HepG2 (cell line): ENCODE data around the gene TIMP3. TPM values are rescaled to one million over a fixed set of nuclear protein-coding genes. Genes with fewer than 3 reads are reported as not detected.

Experiments used
- ATAC-seq: fragments of 200-7000 bp; cut with Tn5 transposase; 3 replicates; pipeline ENCODE4 v1.9.1; 2020; ENCODE audit warnings: mild to moderate bottlenecking, moderate library complexity
- BruUV-seq: library from RNA; stranded (reverse); fragments of 400-500 nt; replicated peaks from 2 replicates; lab custom pipeline; 2021; lab: Mats Ljungman, UMichigan
- CTCF ChIA-PET: fragments of 300-600 bp; formaldehyde crosslinking; extraction: SDS; loops from one replicate; lab custom pipeline; 2021; ENCODE audit warnings: low total read pairs, inconsistent platforms, low intra/inter-chr PET ratio; lab: Yijun Ruan, JAX
- POLR2A ChIA-PET: fragments of 350-600 bp; sonication (Branson Sonifier 250); formaldehyde crosslinking; loops from one replicate; lab custom pipeline; 2020; ENCODE audit warnings: antibody characterized with exemption, inconsistent platforms; lab: Yijun Ruan, JAX
- DNase-seq: peaks from one replicate; pipeline ENCODE4 v3.0.0-alpha.2; 2015; ENCODE audit warnings: low spot score
- FAIRE-seq: peaks from 3 replicates; lab custom pipeline; 2011; peaks lifted over from hg19 to GRCh38; lab: Jason Lieb, UNC
- H2AFZ ChIP-seq: one replicate; pipeline ENCODE4 v1.6.1; 2011; ENCODE audit warnings: low read length, inconsistent platforms
- H3K27ac ChIP-seq: fragments of 300-600 bp; 3 replicates; pipeline ENCODE4 v1.8.0; 2011; ENCODE audit warnings: mixed run types, mild to moderate bottlenecking, mixed read lengths, low read length, inconsistent platforms; ENCODE audit not compliant: insufficient read depth; ENCODE audit errors: extremely low read length
- H3K27me3 ChIP-seq, 2 experiments: fragments of 200-600 bp in 1 of 2; 2 replicates in 1 of 2; 3 replicates in 1 of 2; pipeline versions ENCODE4 v1.6.0 to v1.8.0; 2011; ENCODE audit warnings: low read length in 2 of 2, mild to moderate bottlenecking in 2 of 2, moderate library complexity in 2 of 2, inconsistent platforms in 1 of 2; ENCODE audit not compliant: insufficient read depth in 2 of 2, control insufficient read depth in 1 of 2
- H3K36me3 ChIP-seq, 2 experiments: fragments of 200-600 bp in 1 of 2; replicated peaks in 1 of 2; 2 replicates in 1 of 2; 3 replicates in 1 of 2; pipeline versions ENCODE4 v1.5.1 to v1.8.0; 2011; ENCODE audit warnings: low read length in 2 of 2, inconsistent platforms in 1 of 2; ENCODE audit not compliant: insufficient read depth in 2 of 2, control insufficient read depth in 1 of 2
- H3K4me1 ChIP-seq: 2 replicates; pipeline ENCODE4 v1.5.1; 2012; ENCODE audit warnings: low read length, inconsistent platforms; ENCODE audit not compliant: insufficient read depth
- H3K4me2 ChIP-seq: 2 replicates; pipeline ENCODE4 v1.6.0; 2011; ENCODE audit warnings: low read depth, low read length, inconsistent platforms
- H3K4me3 ChIP-seq, 3 experiments: fragments of 200-600 bp in 1 of 3; sonication (generic), shearing (Covaris generic) in 1 of 3; replicated peaks in 1 of 3; 2 replicates each; pipeline ENCODE4 v1.5.1; 2011 to 2016; ENCODE audit warnings: low read length in 3 of 3, inconsistent platforms in 2 of 3, low read depth in 2 of 3, mild to moderate bottlenecking in 2 of 3, control low read depth in 1 of 3, mixed read lengths in 1 of 3; ENCODE audit not compliant: insufficient read depth in 1 of 3
- H3K79me2 ChIP-seq: one replicate; pipeline ENCODE4 v1.6.1; 2011; ENCODE audit warnings: low read length, inconsistent platforms; ENCODE audit not compliant: insufficient read depth
- H3K9ac ChIP-seq: 2 replicates; pipeline ENCODE4 v1.6.0; 2011; ENCODE audit warnings: mild to moderate bottlenecking, low read depth, low read length, inconsistent platforms; ENCODE audit not compliant: insufficient read depth
- H3K9me3 ChIP-seq: 2 replicates; pipeline ENCODE4 v1.5.1; 2012; ENCODE audit warnings: mild to moderate bottlenecking, low read length
- H4K20me1 ChIP-seq: 2 replicates; pipeline ENCODE4 v1.6.0; 2011; ENCODE audit warnings: inconsistent platforms, mild to moderate bottlenecking, low read length, moderate library complexity; ENCODE audit not compliant: insufficient read depth
- MED1 ChIP-seq: sonication (generic); formaldehyde crosslinking; IDR thresholded peaks from 2 replicates; pipeline ENCODE4 v1.4.0; 2020; ENCODE audit warnings: missing genetic modification reagents
- NR1H2 ChIP-seq: sonication (generic); formaldehyde crosslinking; IDR thresholded peaks from 2 replicates; pipeline ENCODE4 v1.8.1; 2022; ENCODE audit warnings: low read depth, missing genetic modification reagents, borderline replicate concordance
- ZNF577 ChIP-seq: sonication (generic); formaldehyde crosslinking; IDR thresholded peaks from 2 replicates; pipeline ENCODE4 v1.4.0; 2020; ENCODE audit warnings: mild to moderate bottlenecking, low read depth, missing genetic modification reagents, borderline replicate concordance
- WGBS: methylation state at CpG from one replicate; pipeline ENCODE4 v1.1.6; 2017; ENCODE audit warnings: low lambda C conversion rate; 5-methylcytosine and 5-hydroxymethylcytosine counted together
- in situ Hi-C: cut with HindIII; loops from 2 replicates; pipeline ENCODE4 v1.10.0; 2017; ENCODE audit warnings: low pct_unique_long_range_greater_than_20kb; ENCODE audit not compliant: extremely low pct_ligation_motif_present
- intact Hi-C: fragments of 100-400 bp; cut with micrococcal nuclease; formaldehyde crosslinking; loops from one replicate; pipeline ENCODE4 v1.10.0; 2022; ENCODE audit not compliant: unreplicated experiment
- polyA plus RNA-seq, 8 experiments: library from polyadenylated mRNA; depleted of rRNA in 3 of 8; stranded (reverse) in 7 of 8; unstranded in 1 of 8; fragments of >200 nt; fragmentation: Illumina TruSeq in 4 of 8; extraction: Trizol in 4 of 8; gene quantifications; 2 replicates each; pipeline versions ENCODE4 v1.2.1 to v1.2.3, GENCODE V29; 2011 to 2016; ENCODE audit warnings: low read depth in 4 of 8, missing spikeins in 1 of 8, mixed read lengths in 1 of 8; ENCODE audit not compliant: insufficient read depth in 1 of 8
- total RNA-seq, 5 experiments: library from RNA; depleted of rRNA; stranded (reverse); fragments of >200 nt; fragmentation: Illumina TruSeq; extraction: Trizol; gene quantifications; 2 replicates each; pipeline ENCODE4 v1.2.3, GENCODE V29; 2016; ENCODE audit warnings: low read depth in 1 of 5
- TF ChIP-seq, protein P1 (sequence below): sonication (generic); formaldehyde crosslinking; IDR thresholded peaks from 2 replicates; pipeline ENCODE4 v1.9.0; 2021; ENCODE audit warnings: missing genetic modification reagents, mild to moderate bottlenecking, borderline replicate concordance

TIMP3 gene
- total and polyA plus RNA-seq, 2 of the 13 experiments (the other 11 are each of a cell fraction or from before 2014, with no cell fraction given): 57.3 to 86.6 TPM

GRCh38 chr22:32765132-32765618, 36.3 kb upstream of the TIMP3 start (continued):
- TF ChIP-seq, protein P1, sequence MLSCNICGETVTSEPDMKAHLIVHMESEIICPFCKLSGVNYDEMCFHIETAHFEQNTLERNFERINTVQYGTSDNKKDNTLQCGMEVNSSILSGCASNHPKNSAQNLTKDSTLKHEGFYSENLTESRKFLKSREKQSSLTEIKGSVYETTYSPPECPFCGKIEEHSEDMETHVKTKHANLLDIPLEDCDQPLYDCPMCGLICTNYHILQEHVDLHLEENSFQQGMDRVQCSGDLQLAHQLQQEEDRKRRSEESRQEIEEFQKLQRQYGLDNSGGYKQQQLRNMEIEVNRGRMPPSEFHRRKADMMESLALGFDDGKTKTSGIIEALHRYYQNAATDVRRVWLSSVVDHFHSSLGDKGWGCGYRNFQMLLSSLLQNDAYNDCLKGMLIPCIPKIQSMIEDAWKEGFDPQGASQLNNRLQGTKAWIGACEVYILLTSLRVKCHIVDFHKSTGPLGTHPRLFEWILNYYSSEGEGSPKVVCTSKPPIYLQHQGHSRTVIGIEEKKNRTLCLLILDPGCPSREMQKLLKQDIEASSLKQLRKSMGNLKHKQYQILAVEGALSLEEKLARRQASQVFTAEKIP: no peak
- TF ChIP-seq NR1H2 (CRISPR knock-in tag) (no peak), MED1 (CRISPR knock-in tag) (no peak)

GRCh38 chr22:32771756-32772155, 29.7 kb upstream of the TIMP3 start:
- Histone ChIP-seq H3K27me3 (no peaks in the 10 kb centered on the region; a peak in 1 of 5 replicates), H3K27ac (no peak overlapping the region), H3K4me1 (peaks cover 14% of the 10 kb centered on the region), H3K9ac (no peak overlapping the region), H2AFZ (no peak overlapping the region), H3K4me2 (no peak overlapping the region), H3K36me3 (no peaks in the 10 kb centered on the region), H3K9me3 (no peaks in the 10 kb centered on the region), H3K79me2 (no peaks in the 10 kb centered on the region), H3K4me3 (no peak overlapping the region), H4K20me1 (no peaks in the 10 kb centered on the region)
- ChIA-PET CTCF (interaction anchor here (0.7 kb wide), 1 partner anchor 37 kb away, joined by 3 read pairs; no protein-coding TSS in a partner anchor), POLR2A (no interaction called here)
- ATAC-seq (no peak), DNase-seq (no peak), FAIRE-seq (no peak)
- intact Hi-C loops (no loop called here), in situ Hi-C loops (no loop called here)
- no peak for TF ChIP-seq ZNF577
- BruUV-seq: no TSS peak
- WGBS: 59% methylated on average over 4 of the region's 4 CpGs
